Stimulated activated effector memory CD8-positive, alpha-beta T cell treated with anti-CD3 and anti-CD28 coated beads, Interleukin-12 subunit alpha, Interleukin-12 subunit beta, amount 100 ng/mL, for 72 hours (primary cell): Measurements from ENCODE around the gene PLEKHJ1.

ENCODE experiments used
- ATAC-seq: fragments of 150-1000 bp; cut with Tn5 transposase; 2 replicates; pipeline ENCODE4 v1.10.0; 2021
- DNase-seq, 2 donors: peaks; one replicate each; pipeline ENCODE4 v3.0.0; 2021 to 2022; ENCODE audit warnings: low spot score in 2 of 2
- H3K27ac Mint-ChIP-seq: one replicate; pipeline ENCODE4 v1.8.0; 2022; ENCODE audit warnings: mild to moderate bottlenecking, mixed read lengths
- H3K36me3 Mint-ChIP-seq: one replicate; pipeline ENCODE4 v1.8.0; 2022; ENCODE audit warnings: mild to moderate bottlenecking, mixed read lengths
- H3K4me1 Mint-ChIP-seq: one replicate; pipeline ENCODE4 v1.8.0; 2022; ENCODE audit warnings: mixed read lengths
- H3K4me3 Mint-ChIP-seq: one replicate; pipeline ENCODE4 v1.8.0; 2022; ENCODE audit warnings: mild to moderate bottlenecking, mixed read lengths
- H3K9me3 Mint-ChIP-seq: one replicate; pipeline ENCODE4 v1.8.0; 2022; ENCODE audit warnings: mixed read lengths

PLEKHJ1 gene

GRCh38 chr19:2273356-2274184 is 37.4 kb upstream of the PLEKHJ1 start:
- Mint-ChIP-seq H3K4me3 (peak overlapping the region; percentile 84), H3K36me3 (peaks cover 89% of the 10 kb centered on the region), H3K4me1 (peaks cover 40% of the 10 kb centered on the region), H3K9me3 (no peaks in the 10 kb centered on the region), H3K27ac (peak overlapping the region; percentile 95)
- DNase-seq, result peak; percentile 88 to 90
- peak; percentile 68 for ATAC-seq

- H3K4me1 Mint-ChIP-seq, result peaks cover 43% of the 10 kb centered on the region
- peaks cover 70% of the 10 kb centered on the region for H3K36me3 Mint-ChIP-seq
- no peaks in the 10 kb centered on the region for H3K9me3 Mint-ChIP-seq
- H3K4me3 Mint-ChIP-seq, result peak overlapping the region; percentile 84
- no peak for ATAC-seq
- no peak for DNase-seq
- peak overlapping the region; percentile 95 for H3K27ac Mint-ChIP-seq
Measured at GRCh38 chr19:2271234-2272103, 35.3 kb upstream of the PLEKHJ1 start.

- peak; percentile 53 for ATAC-seq
- H3K36me3 Mint-ChIP-seq, result peaks cover 66% of the 10 kb centered on the region
- H3K4me3 Mint-ChIP-seq, result peak overlapping the region; percentile 84
- H3K27ac Mint-ChIP-seq, result peak overlapping the region; percentile 95
- H3K4me1 Mint-ChIP-seq, result peaks cover 47% of the 10 kb centered on the region
- DNase-seq, result peak in 1 of 2 donors; percentile 83
- no peaks in the 10 kb centered on the region for H3K9me3 Mint-ChIP-seq
Measured at GRCh38 chr19:2270423-2271233, 34.5 kb upstream of the PLEKHJ1 start.

GRCh38 chr19:2270157-2270422 is 34.0 kb upstream of the PLEKHJ1 start:
- peak overlapping the region; percentile 84 for H3K4me3 Mint-ChIP-seq
- no peak for DNase-seq
- H3K36me3 Mint-ChIP-seq, result peaks cover 62% of the 10 kb centered on the region
- no peak for ATAC-seq
- peaks cover 44% of the 10 kb centered on the region for H3K4me1 Mint-ChIP-seq
- peak overlapping the region; percentile 95 for H3K27ac Mint-ChIP-seq
- H3K9me3 Mint-ChIP-seq, result no peaks in the 10 kb centered on the region

GRCh38 chr19:2269244-2270156 is 33.4 kb upstream of the PLEKHJ1 start:
- peak overlapping the region; percentile 95 for H3K27ac Mint-ChIP-seq
- peaks cover 56% of the 10 kb centered on the region for H3K36me3 Mint-ChIP-seq
- H3K4me1 Mint-ChIP-seq, result peaks cover 40% of the 10 kb centered on the region
- H3K4me3 Mint-ChIP-seq, result peak overlapping the region; percentile 84
- H3K9me3 Mint-ChIP-seq, result no peaks in the 10 kb centered on the region
- ATAC-seq (peak; percentile 76), DNase-seq (peak; percentile 100)

- no peak for ATAC-seq
- DNase-seq, result no peak
- H3K36me3 Mint-ChIP-seq, result peaks cover 50% of the 10 kb centered on the region
- no peaks in the 10 kb centered on the region for H3K9me3 Mint-ChIP-seq
- H3K4me1 Mint-ChIP-seq, result peaks cover 34% of the 10 kb centered on the region
- peak overlapping the region; percentile 84 for H3K4me3 Mint-ChIP-seq
- H3K27ac Mint-ChIP-seq, result peak overlapping the region; percentile 95
Measured at GRCh38 chr19:2268861-2269243, 32.7 kb upstream of the PLEKHJ1 start.

- peaks cover 30% of the 10 kb centered on the region for H3K4me1 Mint-ChIP-seq
- H3K4me3 Mint-ChIP-seq, result peak overlapping the region; percentile 84
- ATAC-seq, result no peak
Measured at GRCh38 chr19:2268480-2268830, 32.3 kb upstream of the PLEKHJ1 start.

GRCh38 chr19:2266183-2266993 is 30.3 kb upstream of the PLEKHJ1 start:
- Mint-ChIP-seq H3K36me3 (peaks cover 25% of the 10 kb centered on the region), H3K9me3 (no peaks in the 10 kb centered on the region), H3K27ac (peak overlapping the region; percentile 68), H3K4me3 (no peak overlapping the region), H3K4me1 (peaks cover 9% of the 10 kb centered on the region)
- no peak for ATAC-seq
- DNase-seq, result no peak

More at GRCh38 chr19:2268480-2268830, 32.3 kb upstream of the PLEKHJ1 start:
- Mint-ChIP-seq H3K36me3 (peaks cover 46% of the 10 kb centered on the region), H3K9me3 (no peaks in the 10 kb centered on the region), H3K27ac (peak overlapping the region; percentile 95)
- no peak for DNase-seq

GRCh38 chr19:2261438-2262172 is 25.5 kb upstream of the PLEKHJ1 start:
- Mint-ChIP-seq H3K4me3 (no peak overlapping the region), H3K4me1 (peaks cover 21% of the 10 kb centered on the region), H3K9me3 (no peaks in the 10 kb centered on the region), H3K36me3 (no peaks in the 10 kb centered on the region), H3K27ac (peak overlapping the region; percentile 73)
- peak; percentile 59 for ATAC-seq
- peak in 1 of 2 donors; percentile 78 for DNase-seq

- peak overlapping the region; percentile 73 for H3K27ac Mint-ChIP-seq
- DNase-seq (no peak), ATAC-seq (peak; percentile 58)
- no peaks in the 10 kb centered on the region for H3K9me3 Mint-ChIP-seq
- peak overlapping the region; percentile 46 for H3K4me3 Mint-ChIP-seq
- peaks cover 17% of the 10 kb centered on the region for H3K4me1 Mint-ChIP-seq
- H3K36me3 Mint-ChIP-seq, result no peaks in the 10 kb centered on the region
Measured at GRCh38 chr19:2260341-2260805, 24.2 kb upstream of the PLEKHJ1 start.

GRCh38 chr19:2259336-2259735 is 23.2 kb upstream of the PLEKHJ1 start:
- H3K4me3 Mint-ChIP-seq, result no peak overlapping the region
- ATAC-seq (no peak), DNase-seq (no peak)
- peak overlapping the region; percentile 73 for H3K27ac Mint-ChIP-seq
- H3K4me1 Mint-ChIP-seq, result peaks cover 17% of the 10 kb centered on the region
- H3K36me3 Mint-ChIP-seq, result no peaks in the 10 kb centered on the region
- no peaks in the 10 kb centered on the region for H3K9me3 Mint-ChIP-seq

GRCh38 chr19:2255982-2256685 is 20.0 kb upstream of the PLEKHJ1 start, which contains the start of gene JSRP1:
Gene JSRP1 (minus strand): TSS chr19:2256417. CDS start chr19:2255314, 1,103 bp downstream.
- Mint-ChIP-seq H3K9me3 (no peaks in the 10 kb centered on the region), H3K4me1 (peaks cover 34% of the 10 kb centered on the region), H3K36me3 (no peaks in the 10 kb centered on the region), H3K4me3 (peak within 1 kb of the TSS; percentile 59), H3K27ac (peak within 1 kb of the TSS; percentile 92)
- no peak for DNase-seq
- no peak for ATAC-seq
